Kidney (tissue), 14 donors: Measurements from ENCODE around the gene SPEM3. TPM values are rescaled to one million over a fixed set of nuclear protein-coding genes. Genes with fewer than 3 reads are reported as not detected.

Experiments
- DNase-seq, 5 donors: peaks; one replicate each; pipeline ENCODE4 v3.0.0-alpha.2; 2013 to 2020
- FAIRE-seq: peaks from 2 replicates; lab custom pipeline; 2012; peaks lifted over from hg19 to GRCh38; lab: Jason Lieb, UNC
- H3K27ac ChIP-seq, 2 donors: one replicate each; pipeline ENCODE4 v1.7.0; 2013; ENCODE audit warnings: low read depth in 2 of 2, low read length in 2 of 2, inconsistent platforms in 1 of 2
- H3K27me3 ChIP-seq: one replicate; pipeline ENCODE4 v1.7.1; 2013; ENCODE audit warnings: low read length, inconsistent platforms; ENCODE audit not compliant: control insufficient read depth, insufficient read depth
- H3K36me3 ChIP-seq, 3 donors: one replicate each; pipeline versions ENCODE4 v1.7.0 to v1.7.1; 2013; ENCODE audit warnings: low read length in 3 of 3, control low read depth in 1 of 3, inconsistent platforms in 1 of 3; ENCODE audit not compliant: insufficient read depth in 3 of 3, control insufficient read depth in 2 of 3
- H3K4me1 ChIP-seq, 3 donors: one replicate each; pipeline versions ENCODE4 v1.7.0 to v1.7.1; 2013; ENCODE audit warnings: low read length in 3 of 3, inconsistent platforms in 1 of 3, low read depth in 1 of 3; ENCODE audit not compliant: control insufficient read depth in 2 of 3, insufficient read depth in 2 of 3
- H3K4me3 ChIP-seq, 3 donors: one replicate each; pipeline versions ENCODE4 v1.7.0 to v1.8.1; 2013; ENCODE audit warnings: low read length in 3 of 3, control low read depth in 1 of 3, inconsistent platforms in 1 of 3
- H3K9ac ChIP-seq, 3 donors: one replicate each; pipeline versions ENCODE4 v1.7.0 to v1.7.1; 2013; ENCODE audit warnings: low read length in 3 of 3, control low read depth in 1 of 3, inconsistent platforms in 1 of 3
- H3K9me3 ChIP-seq, 3 donors: one replicate each; pipeline versions ENCODE4 v1.7.0 to v1.7.1; 2013; ENCODE audit warnings: low read length in 3 of 3, control low read depth in 1 of 3, inconsistent platforms in 1 of 3; ENCODE audit not compliant: control insufficient read depth in 2 of 3, insufficient read depth in 1 of 3
- intact Hi-C: fragments of 100-400 bp; cut with DNase I; formaldehyde crosslinking; loops from one replicate; pipeline ENCODE4 v1.11.1; 2022
- polyA plus RNA-seq: library from polyadenylated mRNA; stranded (reverse); fragments of 350-450 nt; fragmentation: Illumina TruSeq; extraction: RNeasy Lipid Tissue Mini Kit (QIAGEN cat#74804); gene quantifications from one replicate; pipeline ENCODE4 v1.2.3, GENCODE V29; 2014; ENCODE audit warnings: low read depth, low replicate concordance; ENCODE audit not compliant: insufficient read depth
- total RNA-seq: library from RNA; stranded (reverse); fragmentation: NEBNext Ultra II Directional; extraction: Animal tissue kit (Norgen Biotek cat#: 25700); gene quantifications from one replicate; pipeline ENCODE4 v1.2.1, GENCODE V29; 2021
- TF ChIP-seq, protein P1 (sequence below): IDR thresholded peaks from 3 replicates; pipeline ENCODE4 v1.5.1; 2012; ENCODE audit warnings: mild to moderate bottlenecking, moderate library complexity, borderline replicate concordance; ENCODE audit not compliant: insufficient read depth; ENCODE audit errors: extremely low read depth
- donor health status: control.
- donor health status: control.
- donor health status: control.
- donor health status: control.
- donor health status: control.
- donor health status: DM: yes; HTN: yes; CAD: no.
- donor health status: Normal renal cell carcinoma (clear cell type).

Gene SPEM3
- total and polyA plus RNA-seq, 2 donors from 2014 or later, result not detected

DNA sequence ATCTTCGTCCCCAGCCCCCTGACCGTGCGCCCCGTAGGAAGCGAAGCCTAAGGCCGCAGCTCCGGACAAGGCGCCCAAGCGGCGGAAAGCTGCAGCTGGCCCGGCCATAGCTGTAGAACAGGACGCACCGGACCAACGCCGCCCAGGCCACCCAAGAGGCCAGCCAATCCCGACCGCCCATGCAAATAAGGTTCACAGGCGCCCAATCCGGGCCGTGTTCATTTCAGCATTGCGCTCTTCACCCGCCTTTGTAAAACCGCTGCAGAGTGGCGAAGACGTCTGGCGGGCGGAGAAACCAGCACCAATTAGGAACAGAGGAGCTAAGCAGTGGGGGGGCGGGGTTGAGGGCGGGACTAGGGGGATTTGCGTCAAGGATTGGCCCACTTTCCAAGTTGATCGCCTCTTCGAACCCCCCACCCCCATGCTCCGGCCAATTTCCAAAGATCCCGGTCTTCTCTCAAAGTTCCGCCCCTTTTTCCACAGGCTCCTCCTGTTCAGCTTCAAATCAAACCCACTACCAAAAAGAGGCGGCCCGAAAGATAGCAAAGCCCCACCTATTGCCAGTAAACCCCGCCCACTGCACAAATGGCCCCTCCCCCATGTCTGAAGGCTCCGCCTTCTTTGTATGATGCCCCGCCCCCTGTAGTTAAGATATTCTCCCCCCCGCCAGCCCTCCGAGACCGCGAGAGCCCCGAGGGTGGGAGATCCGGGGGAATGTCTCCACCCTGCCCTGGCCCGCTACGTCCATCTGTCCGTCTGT lies 24.5 kb upstream of the SPEM3 start, which contains the start of gene TMEM256:
TSS of gene TMEM256 (minus strand) at position 121 of the 760 bp plus-strand sequence. CDS start at position 108, 13 bp downstream.
- FAIRE-seq, result peak; percentile 97
- TF ChIP-seq, protein P1, sequence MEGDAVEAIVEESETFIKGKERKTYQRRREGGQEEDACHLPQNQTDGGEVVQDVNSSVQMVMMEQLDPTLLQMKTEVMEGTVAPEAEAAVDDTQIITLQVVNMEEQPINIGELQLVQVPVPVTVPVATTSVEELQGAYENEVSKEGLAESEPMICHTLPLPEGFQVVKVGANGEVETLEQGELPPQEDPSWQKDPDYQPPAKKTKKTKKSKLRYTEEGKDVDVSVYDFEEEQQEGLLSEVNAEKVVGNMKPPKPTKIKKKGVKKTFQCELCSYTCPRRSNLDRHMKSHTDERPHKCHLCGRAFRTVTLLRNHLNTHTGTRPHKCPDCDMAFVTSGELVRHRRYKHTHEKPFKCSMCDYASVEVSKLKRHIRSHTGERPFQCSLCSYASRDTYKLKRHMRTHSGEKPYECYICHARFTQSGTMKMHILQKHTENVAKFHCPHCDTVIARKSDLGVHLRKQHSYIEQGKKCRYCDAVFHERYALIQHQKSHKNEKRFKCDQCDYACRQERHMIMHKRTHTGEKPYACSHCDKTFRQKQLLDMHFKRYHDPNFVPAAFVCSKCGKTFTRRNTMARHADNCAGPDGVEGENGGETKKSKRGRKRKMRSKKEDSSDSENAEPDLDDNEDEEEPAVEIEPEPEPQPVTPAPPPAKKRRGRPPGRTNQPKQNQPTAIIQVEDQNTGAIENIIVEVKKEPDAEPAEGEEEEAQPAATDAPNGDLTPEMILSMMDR, result no peak
- no peaks in the 10 kb centered on the region for H3K27me3 ChIP-seq

DNA sequence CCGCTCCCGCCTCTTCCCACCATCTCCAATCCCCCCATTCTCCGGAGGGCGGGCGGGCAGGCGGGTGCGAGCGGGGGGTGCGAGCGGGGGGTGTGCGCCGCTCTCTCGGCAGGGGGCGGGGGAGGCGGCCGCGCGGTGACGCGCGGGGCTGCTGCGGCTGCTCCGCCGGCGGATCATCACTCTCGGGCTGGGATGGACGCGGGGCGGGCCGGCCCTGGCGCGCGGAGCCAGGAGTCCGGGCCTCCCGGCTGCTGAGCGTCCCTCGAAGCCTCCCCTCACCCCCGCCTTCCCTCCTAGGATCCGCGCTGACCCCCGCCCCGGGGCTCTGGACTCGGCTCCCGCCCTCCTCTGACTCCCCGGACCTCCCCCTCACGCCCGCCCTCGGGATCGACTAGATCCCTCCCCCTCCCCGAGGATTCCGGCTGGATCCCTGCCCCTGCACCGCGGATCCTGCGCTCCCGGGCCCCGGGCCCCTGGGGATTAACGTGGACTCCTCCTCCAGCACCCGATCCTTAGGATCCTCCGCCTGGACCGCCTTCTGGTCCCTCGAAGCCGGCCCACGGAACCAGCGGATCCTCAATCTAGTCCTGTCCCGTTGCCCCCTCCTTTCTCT lies 23.8 kb upstream of the SPEM3 start:
- intact Hi-C loops, result no loop called here
- Histone ChIP-seq H3K36me3 (no peaks in the 10 kb centered on the region), H3K4me1 (peaks cover 0 to 6% (median 6%) of the 10 kb centered on the region in 3 donors), H3K4me3 (peak overlapping the region; percentile 29 to 72 (median 41)), H3K9ac (peak overlapping the region in 2 of 3 donors; percentile 48 to 55), H3K9me3 (no peaks in the 10 kb centered on the region), H3K27ac (peak overlapping the region; percentile 42 to 51), H3K27me3 (no peaks in the 10 kb centered on the region)
- no peak for FAIRE-seq
- TF ChIP-seq, protein P1, result no peak
- peak in 3 of 5 donors; percentile 25 to 94 (median 90) for DNase-seq

More for the DNA sequence above, 24.5 kb upstream of the SPEM3 start, which contains the start of gene TMEM256:
- peak within 1 kb of the TSS; percentile 44 to 77 (median 55) for H3K9ac ChIP-seq
- DNase-seq, result peak; percentile 99 to 100 (median 100)
- peak within 1 kb of the TSS; percentile 67 to 84 (median 72) for H3K4me3 ChIP-seq
- peaks cover 0 to 6% (median 6%) of the 10 kb centered on the region in 3 donors for H3K4me1 ChIP-seq
- intact Hi-C loops, result no loop called here
- H3K36me3 ChIP-seq, result no peaks in the 10 kb centered on the region
- H3K27ac ChIP-seq, result peak within 1 kb of the TSS; percentile 79 to 88
- no peaks in the 10 kb centered on the region for H3K9me3 ChIP-seq

DNA sequence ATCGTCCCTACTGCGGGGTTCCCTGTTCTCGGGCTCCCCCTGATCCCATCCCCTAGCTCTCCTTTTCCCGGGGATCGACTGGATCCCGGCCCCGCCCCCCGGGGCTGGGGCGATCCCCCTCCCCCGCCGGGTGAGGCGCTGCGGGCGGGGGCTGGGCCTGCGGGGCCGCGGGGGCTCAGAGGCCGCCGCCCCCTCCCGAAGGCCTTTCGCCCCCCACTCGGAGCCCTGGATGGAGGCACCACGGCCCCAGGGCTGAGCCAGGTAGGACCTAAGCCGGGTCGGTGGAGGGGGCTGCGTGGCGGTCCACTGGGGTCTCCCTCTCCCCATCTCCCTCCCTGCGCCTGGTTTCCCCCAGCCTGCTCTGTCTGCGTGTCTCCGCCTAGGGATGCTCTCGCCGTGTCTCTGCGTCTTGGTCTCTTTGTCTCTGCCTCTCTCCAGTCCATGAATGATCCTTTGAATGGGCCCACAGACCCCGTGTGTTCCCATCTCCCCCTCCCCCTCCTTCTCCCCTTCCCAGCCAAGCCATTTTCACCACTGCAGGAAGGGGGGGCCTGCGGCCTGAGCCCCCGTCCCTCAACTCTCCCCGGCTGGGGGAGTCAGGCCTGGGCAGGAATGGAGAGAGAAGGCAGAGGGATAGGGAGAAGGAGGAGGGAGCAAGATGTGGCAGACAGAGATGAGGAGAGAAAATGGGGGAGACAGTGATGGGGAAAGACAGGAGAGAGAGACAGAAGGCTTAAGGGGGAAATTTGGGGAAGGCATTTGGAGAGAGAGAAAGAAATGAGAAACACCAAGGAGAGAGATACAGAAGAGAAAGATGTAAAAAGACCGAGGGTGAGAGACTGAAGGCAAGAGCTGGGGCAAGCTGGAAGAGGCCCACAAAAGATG lies 23.1 kb upstream of the SPEM3 start:
- H3K4me3 ChIP-seq, result peak overlapping the region; percentile 29 to 72 (median 45)
- no peaks in the 10 kb centered on the region for H3K27me3 ChIP-seq
- H3K4me1 ChIP-seq, result peaks cover 0 to 6% (median 6%) of the 10 kb centered on the region in 3 donors
- H3K9me3 ChIP-seq, result no peaks in the 10 kb centered on the region
- H3K27ac ChIP-seq, result peak overlapping the region; percentile 43 to 65
- intact Hi-C loops, result no loop called here
- no peak for FAIRE-seq
- no peaks in the 10 kb centered on the region for H3K36me3 ChIP-seq
- H3K9ac ChIP-seq, result peak overlapping the region in 2 of 3 donors; percentile 48 to 55
- DNase-seq, result peak in 3 of 5 donors; percentile 37 to 81 (median 79)
- TF ChIP-seq, protein P1, result no peak
